NCI-H510A treated with DMSO at 0.1 percent for 48 hours (cell line): ENCODE results near the gene AGFG1.

Experiments
- DNase-seq: peaks from one replicate; lab custom pipeline; 2025; lab: John Stamatoyannopoulos, UW

Gene AGFG1

GRCh38 chr2:227462462-227462951 lies 9.4 kb upstream of the AGFG1 start:
- DNase-seq, result no peak

- no peak for DNase-seq
Observed at GRCh38 chr2:227462972-227463931, 8.7 kb upstream of the AGFG1 start.

GRCh38 chr2:227464361-227464760 lies 7.6 kb upstream of the AGFG1 start:
- no peak for DNase-seq

GRCh38 chr2:227464851-227465250 lies 7.1 kb upstream of the AGFG1 start:
- DNase-seq, result no peak

- no peak for DNase-seq
Observed at GRCh38 chr2:227466887-227467600, 4.9 kb upstream of the AGFG1 start.

- no peak for DNase-seq
Observed at GRCh38 chr2:227471412-227471811, 544 bp upstream of the AGFG1 start.

GRCh38 chr2:227472265-227473121 lies 537 bp downstream of the AGFG1 start:
- no peak for DNase-seq

GRCh38 chr2:227473122-227473461 lies 1.1 kb downstream of the AGFG1 start:
- DNase-seq, result peak; percentile 69

GRCh38 chr2:227473806-227474205 lies 1.9 kb downstream of the AGFG1 start:
- DNase-seq, result no peak

GRCh38 chr2:227474410-227474809 lies 2.5 kb downstream of the AGFG1 start:
- peak; percentile 58 for DNase-seq

GRCh38 chr2:227477291-227477690 lies 5.3 kb downstream of the AGFG1 start:
- DNase-seq, result no peak

- no peak for DNase-seq
Observed at GRCh38 chr2:227479865-227480475, 8.0 kb downstream of the AGFG1 start.

GRCh38 chr2:227480528-227480927 lies 8.6 kb downstream of the AGFG1 start:
- no peak for DNase-seq

- no peak for DNase-seq
Observed at GRCh38 chr2:227482638-227483340, 10.8 kb downstream of the AGFG1 start.

- DNase-seq, result no peak
Observed at GRCh38 chr2:227485429-227485828, 13.5 kb downstream of the AGFG1 start.

GRCh38 chr2:227486688-227487087 lies 14.7 kb downstream of the AGFG1 start:
- no peak for DNase-seq

GRCh38 chr2:227488045-227488444 lies 16.1 kb downstream of the AGFG1 start:
- no peak for DNase-seq

- DNase-seq, result no peak
Observed at GRCh38 chr2:227491386-227491785, 19.4 kb downstream of the AGFG1 start.

GRCh38 chr2:227493524-227493923 lies 21.6 kb downstream of the AGFG1 start:
- no peak for DNase-seq

GRCh38 chr2:227497158-227497557 lies 25.2 kb downstream of the AGFG1 start:
- DNase-seq, result no peak
